Right ventricle myocardium superior (tissue), 1 donor: ENCODE data around the gene ZMYND8. TPM values are rescaled to one million over a fixed set of nuclear protein-coding genes. Genes with fewer than 3 reads are reported as not detected.
"Not testable (repeated sequence)": the region's sequence is repeated elsewhere in the genome, so short reads cannot be mapped to it uniquely, and the experiment has no call there.

ENCODE experiments used
- ATAC-seq: fragments of 200-7000 bp; cut with Tn5 transposase; one replicate; pipeline ENCODE4 v1.9.1; 2020; ENCODE audit warnings: mild to moderate bottlenecking; ENCODE audit not compliant: poor library complexity
- DNase-seq: peaks from one replicate; pipeline ENCODE4 v3.0.0-alpha.2; 2020
- intact Hi-C: fragments of 100-400 bp; cut with DNase I; formaldehyde crosslinking; loops from one replicate; pipeline ENCODE4 v1.11.2; 2022
- total RNA-seq: library from RNA; stranded (reverse); fragmentation: NEBNext Ultra II Directional; extraction: Animal tissue kit (Norgen Biotek cat#: 25700); gene quantifications from one replicate; pipeline ENCODE4 v1.2.1, GENCODE V29; 2021
- donor health status: DM: no; HTN: yes; CAD: no; lungs with severe emphysema.

ZMYND8 gene
- total RNA-seq, 1 donor from 2014 or later, result 37.7 TPM

DNA sequence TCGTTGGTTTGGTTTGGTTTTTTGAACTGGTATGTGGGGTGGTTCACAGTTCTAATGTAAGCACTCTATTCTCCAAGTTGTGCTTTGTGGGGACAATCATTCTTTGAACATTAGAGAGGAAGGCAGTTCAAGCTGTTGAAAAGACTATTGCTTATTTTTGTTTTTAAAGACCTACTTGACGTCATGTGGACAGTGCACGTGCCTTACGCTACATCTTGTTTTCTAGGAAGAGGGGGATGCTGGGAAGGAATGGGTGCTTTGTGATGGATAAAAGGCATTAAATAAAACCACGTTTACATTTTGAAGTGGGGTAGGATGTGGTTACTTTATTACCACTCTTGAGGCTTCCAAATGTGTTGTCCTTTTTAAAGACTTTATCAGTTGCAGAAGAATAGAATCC is 168.0 kb downstream of the ZMYND8 start:
- no peak for ATAC-seq
- no peak for DNase-seq
- intact Hi-C loops, result no loop called here

DNA sequence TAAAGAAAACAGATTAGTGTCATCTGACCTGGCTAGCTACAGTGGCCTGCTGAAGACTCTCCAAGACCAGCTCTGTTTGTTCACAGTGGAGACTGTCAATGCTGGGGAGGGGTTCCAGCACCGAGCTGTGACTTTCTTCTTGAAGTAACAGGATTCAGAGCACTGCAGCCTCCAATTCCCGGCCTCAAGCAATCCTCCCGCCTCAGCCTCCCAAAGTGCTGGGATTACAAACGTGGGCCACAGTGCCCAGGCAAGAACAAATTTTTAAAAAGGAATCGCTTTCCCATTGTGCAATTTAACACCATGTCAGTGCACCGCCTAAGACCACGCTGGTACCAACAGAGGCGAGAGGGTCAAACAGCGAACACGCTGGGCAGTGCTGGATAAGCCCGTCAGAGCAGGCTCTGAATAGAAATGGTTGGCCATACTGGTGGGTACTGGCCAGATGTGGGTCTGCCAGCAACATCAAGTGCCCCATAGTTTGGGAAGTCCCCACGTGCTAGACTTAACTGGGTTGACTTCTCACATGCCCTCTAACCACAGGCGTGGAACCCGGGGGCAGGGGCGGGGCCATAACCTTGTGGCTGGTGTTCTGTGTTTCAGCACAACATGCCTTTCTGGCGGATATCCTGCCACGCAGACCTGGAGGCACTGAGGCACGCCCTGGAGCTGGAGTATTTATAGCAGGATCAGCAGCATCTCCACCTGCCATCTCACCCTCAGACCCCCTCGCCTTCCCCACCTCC is 168.9 kb downstream of the ZMYND8 start:
- ATAC-seq, result no peak
- intact Hi-C loops, result no loop called here

DNA sequence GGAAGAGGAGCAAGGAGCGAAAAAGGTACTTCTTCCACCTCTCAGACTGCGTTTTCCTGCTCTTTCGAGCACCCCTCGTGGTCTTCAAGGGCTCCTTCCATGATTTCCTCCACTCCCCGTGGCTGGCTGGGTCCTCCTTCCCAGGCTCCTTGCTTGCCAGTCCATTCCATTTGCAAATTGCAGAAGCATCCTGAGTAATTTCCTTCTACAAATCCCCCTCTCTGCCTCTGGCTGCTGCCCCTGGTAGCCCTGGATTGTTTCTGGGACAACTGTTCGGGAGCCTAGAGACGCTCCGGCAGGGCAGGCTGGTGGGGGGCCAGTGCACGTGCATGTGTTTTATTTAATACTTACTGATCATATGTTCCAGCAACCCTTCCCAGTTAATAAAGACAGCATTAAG is 173.1 kb downstream of the ZMYND8 start:
- DNase-seq (no peak), ATAC-seq (no peak)
- intact Hi-C loops, result no loop called here

More for the DNA sequence above, 168.9 kb downstream of the ZMYND8 start:
- no peak for DNase-seq

DNA sequence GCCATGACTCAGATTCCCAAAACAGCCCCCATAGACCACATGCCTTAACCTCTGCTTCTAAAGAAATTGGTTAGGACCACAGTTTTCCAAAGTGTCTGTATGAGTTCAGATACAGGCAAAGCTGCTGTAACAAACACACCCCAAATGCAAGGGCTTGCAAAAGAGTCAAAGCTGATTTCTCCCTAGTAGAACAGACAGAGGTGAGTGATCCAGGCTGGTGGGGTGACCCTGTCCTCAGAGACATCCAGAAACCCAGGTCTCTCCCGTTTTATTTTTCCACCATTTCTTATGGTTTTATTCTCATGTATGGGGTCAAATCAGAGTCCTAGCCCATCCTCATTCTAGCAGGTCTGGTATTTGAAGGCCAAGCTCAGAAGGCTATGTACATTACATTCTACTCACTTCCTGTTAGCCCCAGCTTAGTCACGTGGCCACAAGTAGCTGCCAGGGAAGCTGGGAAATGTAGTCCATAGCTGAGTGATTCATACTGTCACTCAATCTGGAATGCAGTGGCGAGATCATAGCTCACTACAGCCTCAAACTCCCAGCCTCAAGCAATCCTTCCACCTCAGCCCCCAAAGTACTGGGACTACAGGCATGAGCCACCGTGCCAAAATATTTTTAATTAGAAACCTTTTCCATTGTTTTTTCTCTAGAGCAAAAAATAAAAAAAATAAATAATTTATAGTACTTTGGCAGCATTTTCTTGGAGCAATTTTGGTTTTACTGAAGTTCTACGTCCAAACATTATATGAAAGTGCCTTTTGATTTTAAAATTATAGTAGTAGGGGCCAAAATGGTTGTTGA is 175.2 kb downstream of the ZMYND8 start:
- intact Hi-C loops, result no loop called here
- no peak for DNase-seq
- no peak for ATAC-seq

DNA sequence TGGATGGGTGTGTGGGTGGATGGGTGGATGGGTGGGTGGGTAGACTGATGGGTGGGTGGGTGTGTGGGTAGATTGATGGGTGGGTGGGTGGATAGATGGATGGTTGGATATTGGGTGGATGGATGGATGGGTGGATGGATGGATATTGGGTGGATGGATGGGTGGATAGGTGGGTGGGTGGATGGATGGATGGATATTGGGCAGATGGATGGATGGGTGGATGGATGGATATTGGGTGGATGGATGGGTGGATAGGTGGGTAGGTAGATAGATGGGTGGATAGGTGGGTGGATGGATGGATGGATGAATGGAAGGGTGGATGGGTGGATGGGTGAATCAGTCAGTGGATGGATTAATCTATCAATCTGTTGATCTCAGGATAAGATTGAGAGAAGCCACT is 177.2 kb downstream of the ZMYND8 start:
- intact Hi-C loops, result no loop called here
- DNase-seq (no peak), ATAC-seq (no peak)

DNA sequence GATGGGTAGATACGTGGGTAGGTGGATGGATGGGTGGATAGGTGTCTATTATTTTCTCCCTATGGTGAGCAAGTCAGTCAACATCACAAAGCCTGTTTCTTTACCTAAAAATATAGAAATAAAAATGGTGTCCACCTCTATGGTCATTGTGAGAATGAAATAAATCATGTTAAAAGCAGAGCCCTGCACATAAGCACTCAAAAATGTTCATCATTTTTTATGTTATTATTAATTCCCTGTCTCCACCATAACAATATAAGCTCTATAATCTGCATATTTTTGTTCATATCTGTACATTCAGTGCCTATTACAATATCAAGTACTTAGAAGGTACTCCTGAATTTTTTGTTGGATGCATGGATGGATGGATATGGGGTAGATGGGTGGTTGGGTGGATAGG is 177.6 kb downstream of the ZMYND8 start:
- intact Hi-C loops, result no loop called here
- DNase-seq (no peak), ATAC-seq (no peak)

DNA sequence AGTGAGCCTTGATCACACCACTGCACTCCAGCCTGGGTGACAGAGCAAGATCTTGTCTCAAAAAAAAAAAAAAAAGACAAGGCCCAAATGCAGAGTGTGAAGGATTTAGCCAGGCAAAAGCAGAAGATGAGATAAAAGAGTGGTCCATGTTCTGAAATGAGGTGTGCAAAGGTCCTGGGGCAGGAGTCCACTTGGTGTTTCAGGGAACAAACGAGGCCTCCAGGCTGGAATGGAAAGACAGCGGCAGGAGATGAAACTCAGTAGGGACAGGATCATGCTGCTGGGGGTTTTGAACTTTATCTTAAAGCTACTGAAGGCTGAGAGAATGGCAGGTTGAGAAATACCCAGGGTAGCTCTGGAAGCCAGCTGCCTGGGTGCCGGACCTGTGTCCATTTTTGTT is 178.2 kb downstream of the ZMYND8 start:
- no peak for DNase-seq
- ATAC-seq, result no peak
- intact Hi-C loops, result no loop called here

DNA sequence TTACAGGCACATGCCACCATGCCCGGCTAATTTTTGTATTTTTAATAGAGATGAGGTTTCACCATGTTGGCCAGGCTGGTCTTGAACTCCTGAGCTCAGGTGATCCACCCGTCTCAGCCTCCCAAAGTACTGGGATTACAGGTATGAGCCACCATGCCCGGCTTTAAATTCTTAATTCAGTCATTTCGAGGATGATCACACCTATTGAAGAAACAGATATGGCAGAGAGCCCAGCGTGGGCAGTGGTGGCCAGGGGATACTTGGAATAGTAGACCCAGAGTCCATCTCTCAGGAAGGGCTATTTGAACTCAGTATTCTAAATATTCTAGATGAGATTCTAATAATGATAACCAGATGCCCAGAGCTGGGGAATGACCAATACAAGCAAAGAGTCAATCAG is 180.3 kb downstream of the ZMYND8 start:
- DNase-seq, ATAC-seq, intact Hi-C loops: not testable (repeated sequence)

DNA sequence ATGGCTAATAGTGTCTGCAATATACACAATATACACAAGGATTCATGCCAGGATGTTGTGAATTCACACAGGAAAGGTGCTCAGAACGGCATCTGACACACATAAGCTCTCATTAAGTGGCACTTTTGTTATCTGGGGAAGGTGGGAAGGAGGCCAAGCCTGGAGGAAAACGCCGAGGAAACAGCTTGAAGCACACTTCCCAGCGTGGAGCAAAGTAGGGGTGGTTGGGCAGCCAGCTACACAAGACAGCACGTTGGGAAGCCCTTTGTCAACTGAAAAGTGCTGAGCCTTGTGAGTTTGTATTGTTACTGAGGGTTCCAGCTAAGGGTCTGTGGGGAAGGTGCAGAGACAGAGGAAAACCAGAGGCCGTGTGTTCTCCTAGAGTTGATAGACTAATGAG is 181.0 kb downstream of the ZMYND8 start:
- ATAC-seq, result peak; percentile 29
- DNase-seq, result no peak
- intact Hi-C loops, result no loop called here

DNA sequence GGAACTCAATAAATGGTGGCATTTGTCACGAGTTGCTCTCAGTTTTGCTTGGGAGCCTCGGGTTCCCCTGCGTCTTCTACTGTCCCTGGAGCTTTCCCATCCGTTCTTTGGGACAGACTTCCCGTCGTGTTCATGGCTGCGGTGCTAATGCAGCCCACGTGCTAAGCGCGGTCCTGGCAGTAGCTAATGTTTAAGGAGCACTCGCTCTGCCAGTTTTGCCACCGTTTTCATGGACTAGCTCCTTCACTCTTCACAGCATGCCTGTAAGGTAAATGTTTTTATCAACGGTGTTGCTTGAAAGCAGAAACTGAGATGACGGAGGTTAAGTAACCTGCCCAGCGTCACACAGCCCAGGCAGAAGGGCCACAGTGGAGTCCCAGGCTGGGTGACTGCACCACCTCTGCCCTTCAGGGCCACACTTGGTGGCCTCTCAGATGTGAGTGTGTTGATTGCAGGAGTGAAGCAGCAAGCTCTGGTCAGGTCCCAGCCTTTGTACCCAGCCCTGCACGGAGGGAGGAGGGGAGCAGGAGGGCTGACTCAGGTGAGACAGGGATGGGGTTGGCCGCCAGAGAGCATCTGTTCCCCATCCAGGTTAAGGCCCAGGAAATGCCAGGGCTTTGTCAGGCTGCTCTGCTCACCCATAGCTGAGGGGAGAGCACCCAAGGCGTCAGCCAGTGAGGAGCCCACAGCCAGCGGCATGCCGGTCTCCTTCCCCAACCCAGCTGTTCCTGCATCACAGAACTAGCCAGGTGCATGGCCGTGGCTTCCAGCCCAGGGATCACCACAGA is 181.8 kb downstream of the ZMYND8 start:
- ATAC-seq (no peak), DNase-seq (no peak)
- intact Hi-C loops, result no loop called here

DNA sequence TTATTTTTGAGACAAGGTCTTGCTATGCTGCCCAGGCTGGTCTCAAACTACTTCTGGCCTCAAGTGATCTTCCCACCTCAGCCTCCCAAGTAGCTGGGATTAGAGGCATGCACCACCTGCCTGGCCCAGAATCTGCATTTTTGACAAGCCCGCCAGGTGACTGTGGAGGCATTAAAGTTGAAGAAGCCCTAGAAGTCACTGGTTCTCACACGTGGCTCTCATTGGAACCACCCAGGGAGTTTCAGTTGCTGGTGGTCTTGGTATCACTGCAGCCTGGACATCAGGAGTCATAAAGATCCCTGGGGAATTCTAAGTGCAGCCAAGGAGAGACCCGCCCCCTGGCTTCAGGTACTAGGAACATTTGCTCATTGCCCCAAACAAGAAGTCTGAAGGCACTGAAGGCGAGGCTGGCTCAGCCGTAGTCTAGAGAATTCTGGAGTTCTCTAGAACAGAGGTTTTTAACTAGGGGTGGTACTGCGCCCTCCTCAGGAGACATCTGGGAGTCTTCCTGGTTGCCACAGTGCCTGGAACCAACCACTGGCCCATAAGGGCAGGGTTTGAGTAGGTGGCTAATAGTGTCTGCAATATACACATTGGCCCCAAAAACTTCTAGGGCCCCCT is 182.8 kb downstream of the ZMYND8 start:
- ATAC-seq (no peak), DNase-seq (no peak)
- intact Hi-C loops, result no loop called here

DNA sequence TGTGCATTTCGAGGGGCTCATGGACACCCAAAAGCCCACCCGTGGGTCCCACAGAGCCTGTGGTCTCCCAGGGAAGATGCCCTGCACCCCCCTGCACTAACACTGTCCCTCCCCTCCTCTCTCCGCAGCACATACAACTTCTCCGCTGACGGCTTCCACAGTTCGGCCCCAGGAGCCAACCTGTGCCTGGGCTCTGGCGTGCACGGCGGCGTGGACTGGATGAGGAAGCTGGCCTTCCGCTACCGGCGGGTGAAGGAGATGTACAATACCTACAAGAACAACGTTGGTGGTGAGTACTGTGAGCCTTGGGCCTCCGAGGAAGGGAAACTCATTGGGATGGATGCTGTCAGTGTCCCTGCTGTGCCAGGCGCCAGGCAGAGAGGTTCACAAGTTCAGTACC is 183.9 kb downstream of the ZMYND8 start:
- no peak for ATAC-seq
- intact Hi-C loops, result no loop called here
- no peak for DNase-seq

DNA sequence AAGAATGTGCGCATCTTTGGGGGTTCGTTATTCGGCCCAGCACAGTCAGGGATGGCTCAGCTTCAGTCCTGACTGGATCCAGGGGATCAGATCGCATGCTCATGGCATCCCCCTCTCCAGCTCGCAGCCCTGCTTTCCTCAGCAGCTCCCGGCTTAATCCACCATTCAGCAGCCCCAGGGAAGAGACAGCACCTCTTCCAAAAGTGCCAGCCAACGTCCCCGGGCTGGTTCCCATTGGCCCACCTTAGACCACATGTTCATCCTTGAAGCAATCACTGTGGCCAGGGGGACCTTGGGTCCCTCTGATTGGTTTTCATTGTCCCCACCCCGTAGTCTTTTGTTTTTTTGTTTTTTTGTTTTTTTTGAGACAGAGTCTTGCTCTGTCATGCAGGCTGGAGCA is 188.7 kb downstream of the ZMYND8 start:
- intact Hi-C loops, result no loop called here
- ATAC-seq, result no peak
- no peak for DNase-seq

DNA sequence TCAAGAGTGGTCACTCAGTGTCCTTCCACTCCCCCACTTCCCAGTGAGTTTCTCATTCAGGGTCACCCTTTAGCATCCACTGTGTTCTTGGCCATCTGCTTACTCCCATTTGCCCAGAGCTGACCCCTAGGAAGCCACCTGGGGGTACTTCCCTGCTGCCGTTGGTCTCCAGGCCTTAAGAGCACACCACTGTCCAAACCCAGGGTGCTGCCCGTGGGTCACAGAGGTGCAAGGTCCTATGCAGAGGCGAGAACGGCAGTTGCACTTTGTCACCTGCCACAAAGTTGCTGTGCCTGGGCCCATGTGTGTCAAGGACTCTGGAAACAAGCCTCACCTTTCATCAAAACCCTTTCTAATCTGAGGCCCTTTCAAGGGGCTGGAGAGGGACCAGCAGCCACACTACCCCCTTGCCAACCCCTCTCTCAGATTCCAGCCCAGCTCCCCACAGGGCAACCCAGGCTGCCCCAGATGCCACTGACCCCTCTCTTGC is 191.1 kb downstream of the ZMYND8 start:
- intact Hi-C loops, result no loop called here
- DNase-seq (no peak), ATAC-seq (no peak)

DNA sequence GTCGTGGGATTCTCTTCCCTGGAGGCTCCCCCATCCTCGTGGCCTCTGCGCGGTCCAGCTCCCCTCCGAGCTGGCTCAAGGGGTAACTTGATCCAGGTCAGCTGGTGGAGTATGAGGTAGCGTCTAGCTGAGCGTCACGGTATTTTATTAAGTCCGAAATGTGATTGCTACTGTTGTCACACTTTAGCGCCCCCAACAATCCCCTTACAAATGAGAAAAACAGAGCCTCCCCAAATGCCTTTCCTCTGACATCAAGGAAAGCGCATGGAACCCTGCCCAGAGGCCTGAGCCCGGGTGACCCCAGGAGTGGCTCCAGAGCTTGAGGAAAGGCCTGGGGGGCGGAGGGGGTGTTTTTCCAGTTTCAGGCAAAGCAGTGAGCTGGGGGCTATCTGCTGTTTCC is 192.4 kb downstream of the ZMYND8 start:
- no peak for DNase-seq
- ATAC-seq, result no peak
- intact Hi-C loops, result no loop called here

DNA sequence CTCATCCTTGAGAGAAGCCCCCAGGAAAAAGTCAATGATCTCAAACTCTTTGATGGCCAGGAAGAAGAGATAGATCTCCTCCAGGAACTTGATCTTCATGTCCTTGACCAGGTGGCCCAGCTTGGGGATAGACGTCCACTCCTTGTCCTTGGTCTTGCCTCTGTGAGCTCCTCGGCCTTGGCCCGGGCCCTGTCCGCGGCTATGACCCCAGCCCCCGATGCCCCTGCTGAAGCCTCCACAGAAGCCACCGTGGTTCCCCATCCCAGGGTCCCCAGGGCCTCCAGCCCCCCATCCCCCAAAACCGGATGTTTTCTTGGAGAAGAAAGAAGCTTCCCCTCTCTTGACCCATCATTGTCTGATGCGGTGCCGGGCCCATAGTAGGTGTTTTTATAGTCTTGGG is 195.1 kb downstream of the ZMYND8 start:
- intact Hi-C loops, result no loop called here
- DNase-seq (no peak), ATAC-seq (no peak)

DNA sequence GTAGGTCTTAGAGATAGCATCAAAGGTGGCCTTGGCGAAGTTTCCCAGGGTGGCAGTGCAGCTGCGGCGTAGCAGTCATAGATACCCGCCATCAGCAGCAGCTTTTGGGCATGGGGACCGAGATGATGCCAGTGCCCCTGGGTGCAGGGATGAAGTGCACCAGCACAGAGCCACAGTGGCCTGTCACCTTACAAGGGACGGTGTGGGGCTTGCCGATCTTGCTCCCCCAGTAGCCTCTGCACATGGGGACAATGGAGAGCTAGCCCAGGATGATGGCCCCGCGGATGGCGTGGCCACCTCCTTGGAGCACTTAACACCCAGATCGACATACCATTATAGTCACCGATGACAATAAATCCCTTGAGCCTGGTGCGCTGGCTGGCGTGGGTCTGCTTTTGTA is 195.5 kb downstream of the ZMYND8 start:
- no peak for ATAC-seq
- DNase-seq, result no peak
- intact Hi-C loops, result no loop called here

DNA sequence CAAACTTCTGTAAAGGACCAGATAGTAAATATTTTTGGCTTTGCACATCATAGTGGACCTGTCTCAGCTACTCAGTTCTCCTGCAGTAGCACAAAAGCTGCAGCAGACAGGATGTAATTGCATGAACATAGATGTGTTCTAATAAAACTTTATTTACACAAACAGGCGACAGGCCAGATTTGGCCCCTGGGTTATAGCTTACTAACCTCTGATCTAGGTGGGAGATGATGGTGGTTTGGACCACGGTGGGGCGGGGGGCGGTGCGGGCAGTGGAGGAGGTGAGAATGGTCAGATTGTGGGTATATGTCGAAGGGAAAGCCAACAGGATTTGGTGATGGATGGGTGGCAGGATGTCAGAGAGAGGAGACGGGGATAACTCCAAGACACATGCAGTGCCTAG is 196.3 kb downstream of the ZMYND8 start:
- DNase-seq, result no peak
- intact Hi-C loops, result no loop called here
- ATAC-seq, result no peak
